Astrocyte (in vitro differentiated cells and primary cell): ENCODE measurements around the gene GRID2. TPM values are rescaled to one million over a fixed set of nuclear protein-coding genes. Genes with fewer than 3 reads are reported as not detected.

Experiments used
- DNase-seq: peaks from one replicate; pipeline ENCODE4 v3.0.0-alpha.2; 2010; ENCODE audit warnings: low read depth
- FAIRE-seq: peaks from 2 replicates; lab custom pipeline; 2011; peaks lifted over from hg19 to GRCh38; lab: Jason Lieb, UNC
- H2AFZ ChIP-seq: 2 replicates; pipeline ENCODE4 v1.6.0; 2012; ENCODE audit warnings: low read depth, low read length, inconsistent platforms
- H3K27ac ChIP-seq: 2 replicates; pipeline ENCODE4 v1.5.1; 2011; ENCODE audit warnings: low read depth, low read length, inconsistent platforms
- H3K27me3 ChIP-seq: 2 replicates; pipeline ENCODE4 v1.6.0; 2011; ENCODE audit warnings: low read length, inconsistent platforms; ENCODE audit not compliant: insufficient read depth
- H3K36me3 ChIP-seq: 2 replicates; pipeline ENCODE4 v1.5.1; 2011; ENCODE audit warnings: low read length, inconsistent platforms; ENCODE audit not compliant: insufficient read depth
- H3K4me1 ChIP-seq: 2 replicates; pipeline ENCODE4 v1.5.1; 2011; ENCODE audit warnings: low read length, inconsistent platforms; ENCODE audit not compliant: insufficient read depth
- H3K4me2 ChIP-seq: 2 replicates; pipeline ENCODE4 v1.6.0; 2012; ENCODE audit warnings: low read length, inconsistent platforms
- H3K4me3 ChIP-seq: 2 replicates; pipeline ENCODE4 v1.5.1; 2011; ENCODE audit warnings: low read depth, mild to moderate bottlenecking, low read length, inconsistent platforms; ENCODE audit not compliant: insufficient read depth
- H3K79me2 ChIP-seq: 2 replicates; pipeline ENCODE4 v1.6.0; 2012; ENCODE audit warnings: mild to moderate bottlenecking, low read length, inconsistent platforms; ENCODE audit not compliant: insufficient read depth
- H3K9ac ChIP-seq: 2 replicates; pipeline ENCODE4 v1.6.0; 2012; ENCODE audit warnings: mild to moderate bottlenecking, low read length, inconsistent platforms
- H3K9me3 ChIP-seq: 2 replicates; pipeline ENCODE4 v1.5.1; 2012; ENCODE audit warnings: low read depth, mild to moderate bottlenecking, low read length, inconsistent platforms; ENCODE audit not compliant: insufficient read depth
- H4K20me1 ChIP-seq: 2 replicates; pipeline ENCODE4 v1.6.0; 2012; ENCODE audit warnings: low read length, inconsistent platforms; ENCODE audit not compliant: insufficient read depth
- H3K27ac Mint-ChIP-seq: one replicate; pipeline ENCODE4 v1.8.0; 2021; ENCODE audit warnings: mild to moderate bottlenecking, mixed read lengths; ENCODE audit not compliant: unreplicated experiment
- H3K27me3 Mint-ChIP-seq: one replicate; pipeline ENCODE4 v1.8.0; 2021; ENCODE audit warnings: low read depth, mixed read lengths; ENCODE audit not compliant: unreplicated experiment
- H3K36me3 Mint-ChIP-seq: one replicate; pipeline ENCODE4 v1.8.0; 2021; ENCODE audit warnings: low read depth, mixed read lengths; ENCODE audit not compliant: unreplicated experiment
- H3K4me1 Mint-ChIP-seq: one replicate; pipeline ENCODE4 v1.8.0; 2021; ENCODE audit warnings: low read depth, mixed read lengths; ENCODE audit not compliant: unreplicated experiment
- H3K4me3 Mint-ChIP-seq: one replicate; pipeline ENCODE4 v1.8.0; 2021; ENCODE audit warnings: mild to moderate bottlenecking, moderate library complexity, mixed read lengths; ENCODE audit not compliant: unreplicated experiment
- H3K9me3 Mint-ChIP-seq: one replicate; pipeline ENCODE4 v1.8.0; 2021; ENCODE audit warnings: mild to moderate bottlenecking, mixed read lengths; ENCODE audit not compliant: unreplicated experiment
- EZH2 ChIP-seq: IDR thresholded peaks from 2 replicates; pipeline ENCODE4 v1.6.1; 2012; ENCODE audit warnings: mild to moderate bottlenecking, low read length, inconsistent platforms; ENCODE audit not compliant: insufficient read depth
- total RNA-seq: library from RNA; stranded (reverse); gene quantifications from 2 replicates; pipeline ENCODE4 v1.2.1, GENCODE V29; 2021
- TF ChIP-seq, protein P1 (sequence below): IDR thresholded peaks from 2 replicates; pipeline ENCODE4 v1.5.1; 2011; ENCODE audit warnings: low read depth, mild to moderate bottlenecking, inconsistent platforms, low read length, moderate library complexity; ENCODE audit not compliant: insufficient read depth

GRID2 gene
- total RNA-seq, 1 donor from 2014 or later = 0.14 TPM

DNA sequence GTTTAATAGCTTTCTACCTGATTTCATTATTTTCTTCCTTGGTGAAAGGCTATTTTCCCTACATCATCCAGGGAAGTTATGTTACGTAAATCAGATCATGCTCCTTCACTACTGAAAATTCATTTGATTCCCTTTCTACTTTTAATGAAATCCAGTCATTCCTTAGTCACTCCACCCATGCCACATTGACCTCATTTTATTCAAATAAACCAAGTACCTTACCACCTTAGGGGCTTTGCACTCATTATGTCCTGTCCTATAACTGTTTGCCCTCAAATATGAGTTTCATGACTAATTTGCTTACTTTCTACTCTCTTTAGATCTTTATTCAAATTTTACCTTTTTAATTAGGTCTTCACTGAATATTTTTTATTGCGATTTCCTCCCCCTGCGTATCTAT, 374.0 kb downstream of the GRID2 start:
- FAIRE-seq (no peak), DNase-seq (no peak)
- no peak overlapping the region for H2AFZ ChIP-seq
- H3K27ac ChIP-seq = no peak overlapping the region
- Mint-ChIP-seq H3K9me3 (no peaks in the 10 kb centered on the region), H3K36me3 (no peaks in the 10 kb centered on the region), H3K4me3 (no peak overlapping the region), H3K27me3 (no peaks in the 10 kb centered on the region), H3K4me1 (peaks cover 2% of the 10 kb centered on the region), H3K27ac (no peak overlapping the region)
- H3K9ac ChIP-seq = no peak overlapping the region
- H3K9me3 ChIP-seq = no peaks in the 10 kb centered on the region
- H4K20me1 ChIP-seq = no peaks in the 10 kb centered on the region
- TF ChIP-seq, protein P1, sequence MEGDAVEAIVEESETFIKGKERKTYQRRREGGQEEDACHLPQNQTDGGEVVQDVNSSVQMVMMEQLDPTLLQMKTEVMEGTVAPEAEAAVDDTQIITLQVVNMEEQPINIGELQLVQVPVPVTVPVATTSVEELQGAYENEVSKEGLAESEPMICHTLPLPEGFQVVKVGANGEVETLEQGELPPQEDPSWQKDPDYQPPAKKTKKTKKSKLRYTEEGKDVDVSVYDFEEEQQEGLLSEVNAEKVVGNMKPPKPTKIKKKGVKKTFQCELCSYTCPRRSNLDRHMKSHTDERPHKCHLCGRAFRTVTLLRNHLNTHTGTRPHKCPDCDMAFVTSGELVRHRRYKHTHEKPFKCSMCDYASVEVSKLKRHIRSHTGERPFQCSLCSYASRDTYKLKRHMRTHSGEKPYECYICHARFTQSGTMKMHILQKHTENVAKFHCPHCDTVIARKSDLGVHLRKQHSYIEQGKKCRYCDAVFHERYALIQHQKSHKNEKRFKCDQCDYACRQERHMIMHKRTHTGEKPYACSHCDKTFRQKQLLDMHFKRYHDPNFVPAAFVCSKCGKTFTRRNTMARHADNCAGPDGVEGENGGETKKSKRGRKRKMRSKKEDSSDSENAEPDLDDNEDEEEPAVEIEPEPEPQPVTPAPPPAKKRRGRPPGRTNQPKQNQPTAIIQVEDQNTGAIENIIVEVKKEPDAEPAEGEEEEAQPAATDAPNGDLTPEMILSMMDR = no peak
- no peak for TF ChIP-seq EZH2
- no peak overlapping the region for H3K4me2 ChIP-seq
- no peaks in the 10 kb centered on the region for H3K27me3 ChIP-seq
- no peak overlapping the region for H3K4me3 ChIP-seq
- H3K4me1 ChIP-seq = no peaks in the 10 kb centered on the region
- no peaks in the 10 kb centered on the region for H3K79me2 ChIP-seq
- H3K36me3 ChIP-seq = no peaks in the 10 kb centered on the region

DNA sequence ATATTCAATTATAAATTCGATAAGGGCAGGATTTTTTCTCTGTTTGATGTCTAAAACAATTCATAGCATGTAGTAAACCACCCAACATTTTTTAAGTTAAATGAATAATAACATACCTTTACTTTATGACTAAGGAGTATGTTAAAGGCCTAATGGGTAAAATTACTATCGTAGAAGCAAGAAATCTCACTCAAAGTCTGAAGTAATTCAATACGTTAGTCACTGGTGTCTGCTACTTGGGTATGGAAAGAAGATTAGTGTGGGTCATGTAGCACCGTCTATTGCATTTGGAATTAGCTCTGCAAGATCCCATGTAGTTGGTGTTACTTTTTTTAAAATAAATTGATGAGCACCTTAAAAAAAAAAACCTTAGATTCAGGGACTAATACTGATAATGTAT, 374.5 kb downstream of the GRID2 start:
- Histone ChIP-seq H3K4me2 (no peak overlapping the region), H3K9ac (no peak overlapping the region), H3K27ac (no peak overlapping the region), H3K9me3 (no peaks in the 10 kb centered on the region), H3K27me3 (no peaks in the 10 kb centered on the region), H2AFZ (no peak overlapping the region), H3K36me3 (no peaks in the 10 kb centered on the region), H3K79me2 (no peaks in the 10 kb centered on the region), H4K20me1 (no peaks in the 10 kb centered on the region), H3K4me3 (no peak overlapping the region), H3K4me1 (no peaks in the 10 kb centered on the region)
- H3K27ac Mint-ChIP-seq = no peak overlapping the region
- H3K4me1 Mint-ChIP-seq = peaks cover 2% of the 10 kb centered on the region
- no peaks in the 10 kb centered on the region for H3K27me3 Mint-ChIP-seq
- no peak for DNase-seq
- no peaks in the 10 kb centered on the region for H3K36me3 Mint-ChIP-seq
- no peak overlapping the region for H3K4me3 Mint-ChIP-seq
- H3K9me3 Mint-ChIP-seq = no peaks in the 10 kb centered on the region
- TF ChIP-seq, protein P1 = no peak
- TF ChIP-seq EZH2 = no peak
- FAIRE-seq = no peak

DNA sequence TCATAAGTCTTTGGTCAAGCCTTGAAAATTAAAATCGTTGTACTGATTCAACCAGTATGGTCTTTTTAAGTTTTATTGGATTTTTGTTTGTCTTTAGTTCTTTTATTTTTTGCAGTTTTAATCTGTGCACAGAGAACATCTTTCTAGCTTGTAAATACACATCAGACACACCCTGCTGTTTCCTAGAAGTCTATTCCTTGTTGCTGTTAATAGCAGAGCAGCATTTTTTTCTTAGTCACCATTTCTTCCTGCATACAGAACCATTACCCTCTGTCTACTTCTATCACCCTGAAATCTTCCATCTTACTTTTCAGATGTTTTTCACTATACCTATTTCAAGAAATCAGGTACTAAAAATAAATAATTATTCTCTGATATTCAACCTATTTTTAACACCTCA, 375.4 kb downstream of the GRID2 start:
- DNase-seq = no peak
- H3K4me2 ChIP-seq = no peak overlapping the region
- H3K79me2 ChIP-seq = no peaks in the 10 kb centered on the region
- Mint-ChIP-seq H3K9me3 (no peaks in the 10 kb centered on the region), H3K36me3 (no peaks in the 10 kb centered on the region), H3K4me3 (no peak overlapping the region), H3K4me1 (peaks cover 2% of the 10 kb centered on the region), H3K27me3 (no peaks in the 10 kb centered on the region), H3K27ac (no peak overlapping the region)
- H3K4me3 ChIP-seq = no peak overlapping the region
- TF ChIP-seq, protein P1 = no peak
- no peak for TF ChIP-seq EZH2
- no peak overlapping the region for H3K27ac ChIP-seq
- H3K4me1 ChIP-seq = no peaks in the 10 kb centered on the region
- H3K9ac ChIP-seq = no peak overlapping the region
- no peak overlapping the region for H2AFZ ChIP-seq
- H3K36me3 ChIP-seq = no peaks in the 10 kb centered on the region
- no peaks in the 10 kb centered on the region for H3K27me3 ChIP-seq
- no peaks in the 10 kb centered on the region for H4K20me1 ChIP-seq
- no peaks in the 10 kb centered on the region for H3K9me3 ChIP-seq
- FAIRE-seq = no peak
